ENCODE data around the gene CCBE1. TPM values are rescaled to one million over a fixed set of nuclear protein-coding genes. Genes with fewer than 3 reads are reported as not detected.

The CCBE1 gene
- total RNA-seq, 1 donor from 2014 or later: 0.40 TPM

DNA sequence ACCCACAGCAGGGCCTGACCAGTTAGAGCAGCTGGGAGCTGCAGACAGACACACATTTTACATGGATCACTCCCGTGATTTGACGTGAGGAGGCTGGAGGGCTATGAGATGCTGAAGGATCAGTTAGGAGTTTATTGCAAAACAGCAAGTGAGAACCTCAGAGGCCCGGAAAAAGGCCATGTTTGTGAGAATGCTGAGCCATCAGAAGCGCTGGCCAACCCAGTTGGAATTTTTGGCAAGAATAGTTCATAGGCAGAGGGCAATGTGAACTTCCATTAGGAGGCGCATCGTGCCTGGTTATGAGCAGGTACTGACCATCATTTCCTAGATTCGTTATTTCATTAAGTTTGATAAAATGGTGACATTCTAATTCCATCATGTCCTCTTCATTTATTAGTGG, 314.8 kb downstream of the CCBE1 start:
- no peak for ATAC-seq

DNA sequence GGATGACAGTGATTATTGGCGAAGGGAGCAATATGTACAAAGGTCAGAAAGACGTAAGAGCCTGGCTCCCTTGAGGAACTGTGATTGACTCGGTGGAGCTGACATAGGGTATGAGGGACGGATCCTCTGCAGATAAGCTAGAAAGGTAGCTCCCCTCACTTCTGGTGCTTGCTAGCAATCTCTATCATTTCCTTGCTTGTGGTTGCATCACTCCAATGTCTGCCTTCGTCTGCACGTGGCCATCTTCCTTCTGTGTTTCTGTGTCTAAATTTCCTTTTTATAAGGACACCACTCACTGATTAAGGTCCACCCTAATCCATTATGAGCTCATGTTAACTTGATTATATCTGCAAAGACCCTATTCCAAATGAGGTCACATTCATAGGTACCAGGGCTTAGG, 315.3 kb downstream of the CCBE1 start:
- ATAC-seq: no peak

Other genes starting within 250 kb of the CCBE1 start
- 11.6 TPM for gene PMAIP1, start 202.6 kb upstream of the CCBE1 start, total RNA-seq

All from esophagus mucosa (tissue), 1 donor.